Hepatocyte (in vitro differentiated cells): Measurements from ENCODE around the gene CORO7. TPM values are rescaled to one million over a fixed set of nuclear protein-coding genes. Genes with fewer than 3 reads are reported as not detected.

Source experiments
- DNase-seq: peaks from one replicate; pipeline ENCODE4 v3.0.0-alpha.2; 2016; ENCODE audit warnings: low spot score
- H2AFZ ChIP-seq: fragments of 200-600 bp; sonication (generic); 2 replicates; pipeline ENCODE4 v1.6.0; 2016; ENCODE audit warnings: antibody characterized with exemption, mild to moderate bottlenecking
- H3K27ac ChIP-seq: fragments of 200-600 bp; sonication (generic); 2 replicates; pipeline ENCODE4 v1.5.1; 2016; ENCODE audit warnings: mild to moderate bottlenecking
- H3K27me3 ChIP-seq: fragments of 200-600 bp; sonication (generic); 2 replicates; pipeline ENCODE4 v1.6.1; 2016
- H3K36me3 ChIP-seq: fragments of 200-600 bp; sonication (generic); replicated peaks from 2 replicates; pipeline ENCODE4 v1.5.1; 2016; ENCODE audit warnings: low read depth; ENCODE audit not compliant: insufficient read depth
- H3K4me1 ChIP-seq: fragments of 200-600 bp; sonication (generic); 2 replicates; pipeline ENCODE4 v1.5.1; 2016; ENCODE audit warnings: mild to moderate bottlenecking, moderate library complexity; ENCODE audit not compliant: insufficient read depth
- H3K4me2 ChIP-seq: fragments of 200-600 bp; sonication (generic); 2 replicates; pipeline ENCODE4 v1.6.0; 2016
- H3K4me3 ChIP-seq: fragments of 200-600 bp; sonication (generic); 2 replicates; pipeline ENCODE4 v1.5.1; 2016; ENCODE audit warnings: mild to moderate bottlenecking
- H3K79me2 ChIP-seq: fragments of 200-600 bp; sonication (generic); 2 replicates; pipeline ENCODE4 v1.6.0; 2017; ENCODE audit warnings: mild to moderate bottlenecking
- H3K9me2 ChIP-seq: fragments of 200-600 bp; sonication (generic); replicated peaks from 2 replicates; pipeline ENCODE4 v1.6.0; 2017; ENCODE audit warnings: mild to moderate bottlenecking; ENCODE audit not compliant: insufficient read depth
- H3K9me3 ChIP-seq: fragments of 200-600 bp; sonication (generic); 2 replicates; pipeline ENCODE4 v1.5.1; 2016; ENCODE audit warnings: low read depth, mild to moderate bottlenecking
- H4K20me1 ChIP-seq: fragments of 200-600 bp; sonication (generic); 2 replicates; pipeline ENCODE4 v1.6.0; 2016; ENCODE audit warnings: mild to moderate bottlenecking; ENCODE audit not compliant: insufficient read depth, poor library complexity, severe bottlenecking
- EZH2 ChIP-seq: fragments of 200-600 bp; sonication (generic); IDR thresholded peaks from 2 replicates; pipeline ENCODE4 v1.6.1; 2016; ENCODE audit warnings: antibody characterized with exemption, mild to moderate bottlenecking, borderline replicate concordance
- EZH2phosphoT487 ChIP-seq: fragments of 200-600 bp; sonication (generic); IDR thresholded peaks from one replicate; pipeline ENCODE4 v1.6.1; 2018; ENCODE audit warnings: antibody characterized with exemption, mild to moderate bottlenecking, low read depth, moderate library complexity; ENCODE audit not compliant: unreplicated experiment, severe bottlenecking
- WGBS: methylation state at CpG from one replicate; pipeline ENCODE4 v1.1.6; 2016; ENCODE audit warnings: low lambda C conversion rate; ENCODE audit errors: missing lambda C conversion rate; 5-methylcytosine and 5-hydroxymethylcytosine counted together
- polyA plus RNA-seq: library from polyadenylated mRNA; unstranded; fragments of >200 nt; fragmentation: Nextera tagmentation; extraction: Ambion mirVana; gene quantifications from 2 replicates; pipeline ENCODE4 v1.2.1, GENCODE V29; 2016
- total RNA-seq: library from RNA; depleted of rRNA; stranded (reverse); fragments of >200 nt; gene quantifications from 2 replicates; pipeline ENCODE4 v1.2.3, GENCODE V29; 2014
- TF ChIP-seq, protein P1 (sequence below): fragments of 200-600 bp; sonication (generic); IDR thresholded peaks from 2 replicates; pipeline ENCODE4 v1.5.1; 2016; ENCODE audit warnings: antibody characterized with exemption, mild to moderate bottlenecking; ENCODE audit not compliant: poor library complexity

CORO7 gene
- total and polyA plus RNA-seq, 2 experiments from 2014 or later = 18.2 to 33.3 TPM

DNA sequence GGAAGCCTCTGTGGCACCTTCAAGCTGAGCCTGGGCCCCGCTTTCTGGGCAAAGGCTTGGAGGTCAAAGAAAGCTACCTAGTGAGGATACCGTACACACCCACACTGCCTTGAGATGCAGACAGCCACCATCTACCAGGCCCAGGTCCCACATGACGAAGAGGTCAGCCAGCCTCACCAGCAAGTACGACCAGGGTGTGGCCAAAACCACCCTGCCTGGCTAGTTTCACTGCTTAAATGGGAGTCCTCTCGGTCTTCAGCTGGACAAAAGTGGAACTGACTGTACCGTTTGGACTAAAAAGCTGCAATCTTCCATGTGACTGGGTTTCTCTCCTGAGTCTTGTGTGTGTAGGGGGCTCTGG, 23.2 kb downstream of the CORO7 start:
- Histone ChIP-seq H3K4me1 (peaks cover 33% of the 10 kb centered on the region), H3K27ac (peak overlapping the region; percentile 93), H3K4me3 (no peak overlapping the region), H3K4me2 (peak overlapping the region; percentile 61), H3K27me3 (no peaks in the 10 kb centered on the region), H3K79me2 (no peaks in the 10 kb centered on the region), H4K20me1 (no peaks in the 10 kb centered on the region), H3K36me3 (no peaks in the 10 kb centered on the region), H3K9me2 (no peaks in the 10 kb centered on the region), H2AFZ (no peak overlapping the region), H3K9me3 (no peaks in the 10 kb centered on the region)
- no peak for DNase-seq
- 52% methylated on average over 6 of the region's 6 CpGs for WGBS
- TF ChIP-seq, protein P1, sequence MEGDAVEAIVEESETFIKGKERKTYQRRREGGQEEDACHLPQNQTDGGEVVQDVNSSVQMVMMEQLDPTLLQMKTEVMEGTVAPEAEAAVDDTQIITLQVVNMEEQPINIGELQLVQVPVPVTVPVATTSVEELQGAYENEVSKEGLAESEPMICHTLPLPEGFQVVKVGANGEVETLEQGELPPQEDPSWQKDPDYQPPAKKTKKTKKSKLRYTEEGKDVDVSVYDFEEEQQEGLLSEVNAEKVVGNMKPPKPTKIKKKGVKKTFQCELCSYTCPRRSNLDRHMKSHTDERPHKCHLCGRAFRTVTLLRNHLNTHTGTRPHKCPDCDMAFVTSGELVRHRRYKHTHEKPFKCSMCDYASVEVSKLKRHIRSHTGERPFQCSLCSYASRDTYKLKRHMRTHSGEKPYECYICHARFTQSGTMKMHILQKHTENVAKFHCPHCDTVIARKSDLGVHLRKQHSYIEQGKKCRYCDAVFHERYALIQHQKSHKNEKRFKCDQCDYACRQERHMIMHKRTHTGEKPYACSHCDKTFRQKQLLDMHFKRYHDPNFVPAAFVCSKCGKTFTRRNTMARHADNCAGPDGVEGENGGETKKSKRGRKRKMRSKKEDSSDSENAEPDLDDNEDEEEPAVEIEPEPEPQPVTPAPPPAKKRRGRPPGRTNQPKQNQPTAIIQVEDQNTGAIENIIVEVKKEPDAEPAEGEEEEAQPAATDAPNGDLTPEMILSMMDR = no peak
- TF ChIP-seq EZH2 (no peak), EZH2phosphoT487 (no peak)

DNA sequence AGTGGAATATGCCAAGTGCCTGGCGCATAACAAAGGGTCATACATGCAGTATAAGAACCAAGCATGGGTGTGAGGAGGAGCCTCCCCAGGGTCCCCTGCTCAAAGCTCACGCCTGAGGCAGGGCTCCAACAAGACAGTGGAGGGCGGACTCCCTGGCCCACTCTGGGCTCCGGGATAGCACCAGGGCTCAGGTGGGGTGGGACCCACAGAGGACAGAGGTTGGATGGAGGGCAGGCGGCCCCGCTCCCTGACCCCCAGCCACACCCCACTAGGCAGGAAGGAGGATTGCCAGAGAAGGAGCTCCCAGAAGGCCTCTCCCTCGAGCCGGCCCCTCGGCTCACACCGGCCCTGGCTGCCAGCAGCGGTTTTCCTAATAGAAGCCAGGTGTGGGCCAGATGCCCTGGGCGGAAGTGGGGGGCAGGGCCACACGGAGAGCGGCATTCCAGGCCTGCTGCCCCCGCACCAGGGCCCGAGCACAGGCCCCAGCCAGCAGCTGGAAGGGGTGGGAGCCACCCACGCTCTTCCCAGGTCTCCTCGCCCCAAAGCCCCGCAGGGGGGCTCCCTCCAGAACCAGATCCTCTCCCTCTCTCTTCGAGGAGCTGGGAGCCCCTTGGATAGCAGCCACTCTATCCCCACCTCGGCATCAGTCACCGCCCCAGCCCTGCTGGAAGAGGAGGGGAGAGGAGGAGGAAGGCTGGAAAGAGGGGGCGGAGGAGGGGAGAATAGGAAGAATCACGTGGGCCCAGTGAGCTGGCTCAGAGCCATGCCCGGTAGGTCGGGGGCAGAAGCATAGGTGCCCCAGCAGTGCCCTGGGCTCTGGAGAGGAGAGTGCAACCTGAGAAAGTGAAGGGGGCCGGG, 23.8 kb downstream of the CORO7 start:
- Histone ChIP-seq H3K4me1 (peaks cover 35% of the 10 kb centered on the region), H3K4me3 (no peak overlapping the region), H4K20me1 (no peaks in the 10 kb centered on the region), H3K9me2 (no peaks in the 10 kb centered on the region), H2AFZ (no peak overlapping the region), H3K9me3 (no peaks in the 10 kb centered on the region), H3K79me2 (no peaks in the 10 kb centered on the region), H3K36me3 (no peaks in the 10 kb centered on the region), H3K27ac (peak overlapping the region; percentile 93), H3K27me3 (no peaks in the 10 kb centered on the region), H3K4me2 (peak overlapping the region; percentile 61)
- 37% methylated on average over 24 of the region's 27 CpGs for WGBS
- TF ChIP-seq EZH2 = no peak
- no peak for TF ChIP-seq EZH2phosphoT487
- TF ChIP-seq, protein P1 = no peak
- DNase-seq = peak; percentile 82

DNA sequence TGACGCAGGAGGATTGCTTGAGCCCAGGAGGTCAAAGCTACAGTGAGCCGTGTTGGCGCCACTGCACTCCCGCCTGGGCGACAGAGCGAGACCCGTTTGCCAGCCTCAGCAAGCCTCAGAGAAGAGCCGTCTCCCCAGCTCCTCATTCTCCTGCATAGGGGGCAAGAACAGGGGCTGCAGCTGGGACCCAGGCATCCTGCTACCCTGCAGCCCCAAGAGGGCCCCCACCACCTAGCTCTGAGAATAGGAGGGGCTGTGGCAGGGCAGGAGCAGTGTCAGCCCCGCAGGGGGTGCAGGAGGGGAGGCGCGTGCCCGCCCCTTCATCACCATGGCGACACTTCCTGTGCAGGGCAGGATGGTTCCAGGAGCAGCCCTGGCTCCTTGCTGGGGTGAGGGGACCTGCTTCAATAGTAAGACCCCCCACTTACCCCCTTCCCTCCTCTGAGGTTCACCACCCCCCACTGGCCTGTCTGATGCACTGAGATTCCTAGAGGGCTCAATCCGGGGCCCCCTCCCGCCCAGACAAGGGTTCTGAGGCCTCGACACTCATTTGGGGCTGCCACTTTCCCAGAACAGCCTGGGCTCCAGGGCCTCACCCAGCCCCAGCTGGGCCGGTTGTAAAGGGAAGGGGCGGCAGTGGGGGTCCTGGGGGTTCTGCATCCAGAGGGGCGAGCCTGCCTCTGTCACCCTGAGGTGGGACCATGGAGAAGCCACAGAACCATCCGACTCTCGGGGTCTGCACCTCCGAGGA, 24.6 kb downstream of the CORO7 start:
- Histone ChIP-seq H3K36me3 (no peaks in the 10 kb centered on the region), H3K27me3 (no peaks in the 10 kb centered on the region), H3K4me2 (no peak overlapping the region), H3K27ac (peak overlapping the region; percentile 93), H4K20me1 (no peaks in the 10 kb centered on the region), H3K9me3 (no peaks in the 10 kb centered on the region), H3K79me2 (no peaks in the 10 kb centered on the region), H3K4me3 (no peak overlapping the region), H2AFZ (no peak overlapping the region), H3K9me2 (no peaks in the 10 kb centered on the region), H3K4me1 (peaks cover 43% of the 10 kb centered on the region)
- 73% methylated on average over 20 of the region's 22 CpGs for WGBS
- DNase-seq = no peak
- TF ChIP-seq, protein P1 = no peak
- TF ChIP-seq EZH2 (no peak), EZH2phosphoT487 (no peak)
